ENCODE measurements around the gene C10orf71. TPM values are rescaled to one million over a fixed set of nuclear protein-coding genes. Genes with fewer than 3 reads are reported as not detected.

Gene C10orf71
- total RNA-seq (2014; rRNA removed; shearing (Covaris generic)): not detected in 2 replicates

GRCh38 chr10:49298983-49299815, at the start of gene C10orf71:
C10orf71 (plus strand) TSS chr10:49299170; CDS start chr10:49322546, 23,376 bp downstream.
- no peaks in the 10 kb centered on the region for H3K4me1 ChIP-seq (replicated peaks)
- H3K27ac ChIP-seq: no peak within 1 kb of the TSS
- H3K27me3 ChIP-seq (replicated peaks): no peaks in the 10 kb centered on the region
- H3K4me3 ChIP-seq: no peak within 1 kb of the TSS
- DNase-seq (ENCODE audit: low read depth in 1 of 2, low spot score in 2 of 2): no peak
- H3K36me3 ChIP-seq: no peaks in the 10 kb centered on the region
- no peaks in the 10 kb centered on the region for H3K9me3 ChIP-seq (replicated peaks)

GRCh38 chr10:49252313-49253034, 46.5 kb upstream of the C10orf71 start:
- no peak for DNase-seq (ENCODE audit: low read depth in 1 of 2, low spot score in 2 of 2)
- Histone ChIP-seq H3K27me3 (replicated peaks) (no peaks in the 10 kb centered on the region), H3K4me1 (replicated peaks) (no peaks in the 10 kb centered on the region), H3K36me3 (no peaks in the 10 kb centered on the region), H3K27ac (no peak overlapping the region), H3K4me3 (no peak overlapping the region), H3K9me3 (replicated peaks) (no peaks in the 10 kb centered on the region)

GRCh38 chr10:49253340-49253906, 45.5 kb upstream of the C10orf71 start:
- no peaks in the 10 kb centered on the region for H3K36me3 ChIP-seq
- H3K27me3 ChIP-seq (replicated peaks): no peaks in the 10 kb centered on the region
- no peaks in the 10 kb centered on the region for H3K4me1 ChIP-seq (replicated peaks)
- H3K4me3 ChIP-seq: no peak overlapping the region
- no peak for DNase-seq (ENCODE audit: low read depth in 1 of 2, low spot score in 2 of 2)
- no peak overlapping the region for H3K27ac ChIP-seq
- H3K9me3 ChIP-seq (replicated peaks): no peaks in the 10 kb centered on the region

GRCh38 chr10:49254150-49254549, 44.8 kb upstream of the C10orf71 start:
- no peaks in the 10 kb centered on the region for H3K36me3 ChIP-seq
- no peak for DNase-seq (ENCODE audit: low read depth in 1 of 2, low spot score in 2 of 2)
- H3K9me3 ChIP-seq (replicated peaks): no peaks in the 10 kb centered on the region
- H3K4me1 ChIP-seq (replicated peaks): no peaks in the 10 kb centered on the region
- H3K27me3 ChIP-seq (replicated peaks): no peaks in the 10 kb centered on the region
- no peak overlapping the region for H3K27ac ChIP-seq
- no peak overlapping the region for H3K4me3 ChIP-seq

DNA sequence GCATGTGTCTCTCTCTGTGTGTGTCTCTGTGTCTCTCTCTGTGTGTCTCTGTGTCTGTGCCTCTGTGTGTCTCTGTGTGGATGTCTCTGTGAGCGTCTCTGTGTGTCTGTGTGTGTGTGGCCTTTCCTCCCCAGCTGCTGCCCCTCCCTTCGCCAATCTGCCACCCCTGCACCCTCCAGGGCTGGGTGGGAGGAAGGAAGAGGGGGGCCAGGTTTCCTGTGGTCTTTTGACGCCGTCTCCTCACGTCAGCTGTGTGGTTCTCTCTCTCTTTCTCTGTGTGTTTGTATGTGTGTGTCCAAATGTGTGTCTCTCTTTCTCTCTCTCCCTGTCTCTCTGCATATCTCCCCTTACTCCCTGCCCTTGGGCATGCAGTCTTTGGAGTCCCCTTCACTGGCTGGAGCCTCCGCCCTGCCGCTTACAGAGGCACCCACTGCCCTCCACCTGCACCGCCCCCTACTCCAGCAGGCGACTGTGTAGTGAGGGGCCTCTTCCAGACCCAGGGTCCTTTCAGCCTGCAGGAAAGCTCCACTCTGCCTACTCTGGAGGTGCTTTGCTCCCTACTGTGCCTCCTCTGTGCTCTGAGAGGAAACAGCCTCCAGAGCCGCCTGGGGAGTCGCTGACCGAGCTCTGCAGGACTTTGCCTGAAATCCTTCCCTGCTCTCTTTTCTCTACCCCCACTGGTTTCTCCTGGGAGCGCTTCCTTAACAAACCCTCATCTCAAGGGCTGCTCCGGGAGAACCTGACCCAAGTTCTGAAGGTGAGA, 44.2 kb upstream of the C10orf71 start:
- H3K27ac ChIP-seq: no peak overlapping the region
- no peaks in the 10 kb centered on the region for H3K27me3 ChIP-seq (replicated peaks)

GRCh38 chr10:49255883-49256282, 43.1 kb upstream of the C10orf71 start:
- no peak for DNase-seq (ENCODE audit: low read depth in 1 of 2, low spot score in 2 of 2)
- Histone ChIP-seq H3K27ac (no peak overlapping the region), H3K4me3 (no peak overlapping the region), H3K27me3 (replicated peaks) (no peaks in the 10 kb centered on the region), H3K9me3 (replicated peaks) (no peaks in the 10 kb centered on the region), H3K4me1 (replicated peaks) (no peaks in the 10 kb centered on the region), H3K36me3 (no peaks in the 10 kb centered on the region)

More for the DNA sequence above, 44.2 kb upstream of the C10orf71 start:
- no peak overlapping the region for H3K4me3 ChIP-seq
- H3K9me3 ChIP-seq (replicated peaks): no peaks in the 10 kb centered on the region
- H3K4me1 ChIP-seq (replicated peaks): no peaks in the 10 kb centered on the region
- no peak for DNase-seq (ENCODE audit: low read depth in 1 of 2, low spot score in 2 of 2)
- H3K36me3 ChIP-seq: no peaks in the 10 kb centered on the region

- H3K27me3 ChIP-seq (replicated peaks): no peaks in the 10 kb centered on the region
Observed at GRCh38 chr10:49257154-49257553, 41.8 kb upstream of the C10orf71 start.

GRCh38 chr10:49257626-49258349, 41.2 kb upstream of the C10orf71 start:
- Histone ChIP-seq H3K4me1 (replicated peaks) (no peaks in the 10 kb centered on the region), H3K9me3 (replicated peaks) (no peaks in the 10 kb centered on the region), H3K27me3 (replicated peaks) (no peaks in the 10 kb centered on the region), H3K4me3 (no peak overlapping the region), H3K36me3 (no peaks in the 10 kb centered on the region), H3K27ac (no peak overlapping the region)
- no peak for DNase-seq (ENCODE audit: low read depth in 1 of 2, low spot score in 2 of 2)

More at GRCh38 chr10:49257154-49257553, 41.8 kb upstream of the C10orf71 start:
- Histone ChIP-seq H3K4me1 (replicated peaks) (no peaks in the 10 kb centered on the region), H3K27ac (no peak overlapping the region), H3K9me3 (replicated peaks) (no peaks in the 10 kb centered on the region), H3K4me3 (no peak overlapping the region), H3K36me3 (no peaks in the 10 kb centered on the region)
- no peak for DNase-seq (ENCODE audit: low read depth in 1 of 2, low spot score in 2 of 2)

- Histone ChIP-seq H3K27me3 (replicated peaks) (no peaks in the 10 kb centered on the region), H3K36me3 (no peaks in the 10 kb centered on the region), H3K9me3 (replicated peaks) (no peaks in the 10 kb centered on the region), H3K4me3 (no peak overlapping the region), H3K27ac (no peak overlapping the region), H3K4me1 (replicated peaks) (no peaks in the 10 kb centered on the region)
- no peak for DNase-seq (ENCODE audit: low read depth in 1 of 2, low spot score in 2 of 2)
Observed at GRCh38 chr10:49258350-49258683, 40.7 kb upstream of the C10orf71 start.

GRCh38 chr10:49260644-49261296, 38.2 kb upstream of the C10orf71 start:
- Histone ChIP-seq H3K27me3 (replicated peaks) (no peaks in the 10 kb centered on the region), H3K4me3 (no peak overlapping the region), H3K36me3 (no peaks in the 10 kb centered on the region), H3K4me1 (replicated peaks) (no peaks in the 10 kb centered on the region), H3K9me3 (replicated peaks) (no peaks in the 10 kb centered on the region), H3K27ac (no peak overlapping the region)
- DNase-seq (ENCODE audit: low read depth in 1 of 2, low spot score in 2 of 2): peak in 1 of 2 experiments; percentile 28

- no peak overlapping the region for H3K4me3 ChIP-seq
- no peaks in the 10 kb centered on the region for H3K27me3 ChIP-seq (replicated peaks)
- H3K9me3 ChIP-seq (replicated peaks): no peaks in the 10 kb centered on the region
- H3K27ac ChIP-seq: no peak overlapping the region
- H3K36me3 ChIP-seq: no peaks in the 10 kb centered on the region
- DNase-seq (ENCODE audit: low read depth in 1 of 2, low spot score in 2 of 2): peak in 1 of 2 experiments; percentile 9
- H3K4me1 ChIP-seq (replicated peaks): no peaks in the 10 kb centered on the region
Observed at GRCh38 chr10:49263591-49263990, 35.4 kb upstream of the C10orf71 start.

DNA sequence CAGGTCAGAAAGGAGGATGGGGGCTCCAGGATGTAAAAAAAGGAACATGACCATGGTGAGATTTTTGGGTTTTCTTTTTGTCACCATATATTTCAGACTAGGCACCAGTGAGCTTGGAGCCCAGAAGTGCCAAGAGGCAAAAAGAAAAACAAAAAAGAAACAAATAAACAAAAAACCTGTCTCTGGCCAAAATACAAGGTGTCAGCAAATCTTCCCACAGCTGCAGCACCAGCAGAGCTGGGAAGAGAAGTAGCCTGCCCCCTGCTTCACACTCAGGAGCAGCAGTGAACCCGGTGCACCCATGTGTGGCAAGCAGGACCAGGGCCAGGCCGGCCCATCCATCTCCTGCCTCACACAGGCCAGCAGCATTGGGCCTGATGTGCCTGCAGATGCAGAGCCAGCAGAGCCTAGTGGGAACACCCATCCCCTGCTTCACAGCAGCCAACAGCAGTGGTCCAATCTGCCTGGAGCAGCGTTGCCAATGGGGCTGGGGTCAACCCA, 34.7 kb upstream of the C10orf71 start:
- H3K4me1 ChIP-seq (replicated peaks): no peaks in the 10 kb centered on the region
- H3K27me3 ChIP-seq (replicated peaks): no peaks in the 10 kb centered on the region

More for the DNA sequence above, 34.7 kb upstream of the C10orf71 start:
- Histone ChIP-seq H3K36me3 (no peaks in the 10 kb centered on the region), H3K27ac (no peak overlapping the region), H3K9me3 (replicated peaks) (no peaks in the 10 kb centered on the region), H3K4me3 (no peak overlapping the region)
- peak in 1 of 2 experiments; percentile 29 for DNase-seq (ENCODE audit: low read depth in 1 of 2, low spot score in 2 of 2)

Data from SJSA1 (cell line).